Measurements from ENCODE around the gene HCN1. TPM values are rescaled to one million over a fixed set of nuclear protein-coding genes. Genes with fewer than 3 reads are reported as not detected.
"Not testable (repeated sequence)": the region's sequence is repeated elsewhere in the genome, so short reads cannot be mapped to it uniquely, and the experiment has no call there.

HCN1 gene
- total RNA-seq, 1 experiment from 2014 or later = 0.04 TPM

- H3K4me3 ChIP-seq (ENCODE audit: low read depth, low read length, poor library complexity, severe bottlenecking) = no peak overlapping the region
- no peaks in the 10 kb centered on the region for H3K9me3 ChIP-seq (ENCODE audit: low read depth, low read length, poor library complexity, severe bottlenecking)
- intact Hi-C loops (cut with micrococcal nuclease; ENCODE audit: unreplicated experiment) = no loop called here
- no peak overlapping the region for H3K27ac ChIP-seq (ENCODE audit: low read depth, low read length, poor library complexity, severe bottlenecking)
- no peaks in the 10 kb centered on the region for H3K36me3 ChIP-seq (ENCODE audit: insufficient read depth, low read length, poor library complexity, severe bottlenecking)
- no peaks in the 10 kb centered on the region for H3K4me1 ChIP-seq (ENCODE audit: insufficient read depth, low read length, poor library complexity, severe bottlenecking)
- DNase-seq (ENCODE audit: low spot score) = no peak
- ChIA-PET POLR2A (ENCODE audit: low non-redundant PET) (no interaction called here), CTCF (no interaction called here)
- TF ChIP-seq EZH2 (IDR thresholded peaks at IDR 0.05; ENCODE audit: borderline replicate concordance, low read depth, low read length, poor library complexity, severe bottlenecking) (no peak), CTCF (conservative IDR thresholded peaks at IDR 0.05; ENCODE audit: low read depth, low read length) (no peak)
- no TSS peak for BruUV-seq (replicated peaks)
- no peaks in the 10 kb centered on the region for H3K27me3 ChIP-seq (replicated peaks; ENCODE audit: insufficient read depth, low read depth, low read length, poor library complexity)
Measured at GRCh38 chr5:45484781-45485180, 211.4 kb downstream of the HCN1 start.

GRCh38 chr5:45454114-45454513 lies 242.1 kb downstream of the HCN1 start:
- no peaks in the 10 kb centered on the region for H3K4me1 ChIP-seq (ENCODE audit: insufficient read depth, low read length, poor library complexity, severe bottlenecking)
- no TSS peak for BruUV-seq (replicated peaks)
- ChIA-PET CTCF (no interaction called here), POLR2A (ENCODE audit: low non-redundant PET) (no interaction called here)
- no peak overlapping the region for H3K4me3 ChIP-seq (ENCODE audit: low read depth, low read length, poor library complexity, severe bottlenecking)
- intact Hi-C loops (cut with micrococcal nuclease; ENCODE audit: unreplicated experiment) = no loop called here
- H3K36me3 ChIP-seq (ENCODE audit: insufficient read depth, low read length, poor library complexity, severe bottlenecking) = no peaks in the 10 kb centered on the region
- H3K27ac ChIP-seq (ENCODE audit: low read depth, low read length, poor library complexity, severe bottlenecking) = no peak overlapping the region
- TF ChIP-seq EZH2 (IDR thresholded peaks at IDR 0.05; ENCODE audit: borderline replicate concordance, low read depth, low read length, poor library complexity, severe bottlenecking) (no peak), CTCF (conservative IDR thresholded peaks at IDR 0.05; ENCODE audit: low read depth, low read length) (no peak)
- H3K27me3 ChIP-seq (replicated peaks; ENCODE audit: insufficient read depth, low read depth, low read length, poor library complexity) = no peaks in the 10 kb centered on the region
- peak; percentile 70 for DNase-seq (ENCODE audit: low spot score)
- H3K9me3 ChIP-seq (ENCODE audit: low read depth, low read length, poor library complexity, severe bottlenecking) = no peaks in the 10 kb centered on the region

- POLR2A ChIA-PET (ENCODE audit: low non-redundant PET); intact Hi-C loops (cut with micrococcal nuclease; ENCODE audit: unreplicated experiment): not testable (repeated sequence)
Measured at GRCh38 chr5:45444856-45445255, 251.3 kb downstream of the HCN1 start.

GRCh38 chr5:45440466-45440865 lies 255.7 kb downstream of the HCN1 start:
- POLR2A ChIA-PET (ENCODE audit: low non-redundant PET) = no interaction called here

More at GRCh38 chr5:45444856-45445255, 251.3 kb downstream of the HCN1 start:
- CTCF ChIA-PET; H3K4me3 ChIP-seq (ENCODE audit: low read depth, low read length, poor library complexity, severe bottlenecking); H3K27ac ChIP-seq (ENCODE audit: low read depth, low read length, poor library complexity, severe bottlenecking); H3K4me1 ChIP-seq (ENCODE audit: insufficient read depth, low read length, poor library complexity, severe bottlenecking); H3K27me3 ChIP-seq (replicated peaks; ENCODE audit: insufficient read depth, low read depth, low read length, poor library complexity); BruUV-seq (replicated peaks); DNase-seq (ENCODE audit: low spot score); H3K36me3 ChIP-seq (ENCODE audit: insufficient read depth, low read length, poor library complexity, severe bottlenecking); H3K9me3 ChIP-seq (ENCODE audit: low read depth, low read length, poor library complexity, severe bottlenecking): not testable (repeated sequence)

More at GRCh38 chr5:45440466-45440865, 255.7 kb downstream of the HCN1 start:
- Histone ChIP-seq H3K4me3 (ENCODE audit: low read depth, low read length, poor library complexity, severe bottlenecking) (no peak overlapping the region), H3K27ac (ENCODE audit: low read depth, low read length, poor library complexity, severe bottlenecking) (no peak overlapping the region), H3K9me3 (ENCODE audit: low read depth, low read length, poor library complexity, severe bottlenecking) (no peaks in the 10 kb centered on the region), H3K27me3 (replicated peaks; ENCODE audit: insufficient read depth, low read depth, low read length, poor library complexity) (no peaks in the 10 kb centered on the region), H3K36me3 (ENCODE audit: insufficient read depth, low read length, poor library complexity, severe bottlenecking) (no peaks in the 10 kb centered on the region), H3K4me1 (ENCODE audit: insufficient read depth, low read length, poor library complexity, severe bottlenecking) (no peaks in the 10 kb centered on the region)
- CTCF ChIA-PET = no interaction called here
- intact Hi-C loops (cut with micrococcal nuclease; ENCODE audit: unreplicated experiment) = no loop called here
- BruUV-seq (replicated peaks) = no TSS peak
- TF ChIP-seq CTCF (conservative IDR thresholded peaks at IDR 0.05; ENCODE audit: low read depth, low read length) = no peak
- TF ChIP-seq EZH2 (IDR thresholded peaks at IDR 0.05; ENCODE audit: borderline replicate concordance, low read depth, low read length, poor library complexity, severe bottlenecking) = no peak
- DNase-seq (ENCODE audit: low spot score) = no peak

Measured in A673 (cell line).